ENCODE data around the gene NXPE4.
"Not testable (repeated sequence)": the region's sequence is repeated elsewhere in the genome, so short reads cannot be mapped to it uniquely, and the experiment has no call there.

- not testable (repeated sequence) for TF ChIP-seq CTCF (conservative IDR thresholded peaks at IDR 0.05 in 1 of 2, IDR thresholded peaks at IDR 0.05 in 1 of 2; ENCODE audit: low read depth in 1 of 2, low read length in 2 of 2); EZH2 (IDR thresholded peaks at IDR 0.05; ENCODE audit: low read length, missing control alignments)
Observed at GRCh38 chr11:114606802-114607075, 11.2 kb upstream of the NXPE4 start.

Measured in fibroblast of lung (primary cell).